ENCODE data around the gene YIPF7. TPM values are rescaled to one million over a fixed set of nuclear protein-coding genes. Genes with fewer than 3 reads are reported as not detected.

The YIPF7 gene
- not detected in 2 replicates for total RNA-seq
- long read RNA-seq = 0 reads

- no peaks in the 10 kb centered on the region for H3K9me3 Mint-ChIP-seq (ENCODE audit: unreplicated experiment)
- no peak within 1 kb of the TSS for H3K27ac Mint-ChIP-seq (ENCODE audit: unreplicated experiment)
- no peak within 1 kb of the TSS for H3K4me3 Mint-ChIP-seq (ENCODE audit: unreplicated experiment)
- H3K36me3 Mint-ChIP-seq (ENCODE audit: unreplicated experiment) = no peaks in the 10 kb centered on the region
- no peaks in the 10 kb centered on the region for H3K4me1 Mint-ChIP-seq (ENCODE audit: unreplicated experiment)
- TF ChIP-seq, protein P1, sequence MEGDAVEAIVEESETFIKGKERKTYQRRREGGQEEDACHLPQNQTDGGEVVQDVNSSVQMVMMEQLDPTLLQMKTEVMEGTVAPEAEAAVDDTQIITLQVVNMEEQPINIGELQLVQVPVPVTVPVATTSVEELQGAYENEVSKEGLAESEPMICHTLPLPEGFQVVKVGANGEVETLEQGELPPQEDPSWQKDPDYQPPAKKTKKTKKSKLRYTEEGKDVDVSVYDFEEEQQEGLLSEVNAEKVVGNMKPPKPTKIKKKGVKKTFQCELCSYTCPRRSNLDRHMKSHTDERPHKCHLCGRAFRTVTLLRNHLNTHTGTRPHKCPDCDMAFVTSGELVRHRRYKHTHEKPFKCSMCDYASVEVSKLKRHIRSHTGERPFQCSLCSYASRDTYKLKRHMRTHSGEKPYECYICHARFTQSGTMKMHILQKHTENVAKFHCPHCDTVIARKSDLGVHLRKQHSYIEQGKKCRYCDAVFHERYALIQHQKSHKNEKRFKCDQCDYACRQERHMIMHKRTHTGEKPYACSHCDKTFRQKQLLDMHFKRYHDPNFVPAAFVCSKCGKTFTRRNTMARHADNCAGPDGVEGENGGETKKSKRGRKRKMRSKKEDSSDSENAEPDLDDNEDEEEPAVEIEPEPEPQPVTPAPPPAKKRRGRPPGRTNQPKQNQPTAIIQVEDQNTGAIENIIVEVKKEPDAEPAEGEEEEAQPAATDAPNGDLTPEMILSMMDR (IDR thresholded peaks at IDR 0.05) = no peak
- DNase-seq (ENCODE audit: extremely low spot score, unreplicated experiment) = no peak
- H3K27me3 Mint-ChIP-seq (ENCODE audit: unreplicated experiment) = peaks cover 24% of the 10 kb centered on the region
Measured at GRCh38 chr4:44651425-44651824, at the start of gene YIPF7. Gene YIPF7 (minus strand): TSS chr4:44651625. CDS start chr4:44650100, 1,525 bp downstream.

- TF ChIP-seq, protein P1 (IDR thresholded peaks at IDR 0.05) = no peak
- no peak overlapping the region for H3K27ac Mint-ChIP-seq (ENCODE audit: unreplicated experiment)
- no peaks in the 10 kb centered on the region for H3K4me1 Mint-ChIP-seq (ENCODE audit: unreplicated experiment)
- H3K36me3 Mint-ChIP-seq (ENCODE audit: unreplicated experiment) = peaks cover 44% of the 10 kb centered on the region
- no peak overlapping the region for H3K4me3 Mint-ChIP-seq (ENCODE audit: unreplicated experiment)
- no peaks in the 10 kb centered on the region for H3K27me3 Mint-ChIP-seq (ENCODE audit: unreplicated experiment)
- no peaks in the 10 kb centered on the region for H3K9me3 Mint-ChIP-seq (ENCODE audit: unreplicated experiment)
- no peak for DNase-seq (ENCODE audit: extremely low spot score, unreplicated experiment)
Measured at GRCh38 chr4:44701037-44701436, 49.6 kb upstream of the YIPF7 start.

- no peak overlapping the region for H3K4me3 Mint-ChIP-seq (ENCODE audit: unreplicated experiment)
- no peaks in the 10 kb centered on the region for H3K27me3 Mint-ChIP-seq (ENCODE audit: unreplicated experiment)
- no peaks in the 10 kb centered on the region for H3K4me1 Mint-ChIP-seq (ENCODE audit: unreplicated experiment)
- H3K9me3 Mint-ChIP-seq (ENCODE audit: unreplicated experiment) = no peaks in the 10 kb centered on the region
- no peak overlapping the region for H3K27ac Mint-ChIP-seq (ENCODE audit: unreplicated experiment)
- TF ChIP-seq, protein P1 (IDR thresholded peaks at IDR 0.05) = no peak
- peaks cover 47% of the 10 kb centered on the region for H3K36me3 Mint-ChIP-seq (ENCODE audit: unreplicated experiment)
- DNase-seq (ENCODE audit: extremely low spot score, unreplicated experiment) = no peak
Measured at GRCh38 chr4:44700427-44700826, 49.0 kb upstream of the YIPF7 start.

GRCh38 chr4:44684648-44685047, 33.2 kb upstream of the YIPF7 start:
- Mint-ChIP-seq H3K9me3 (ENCODE audit: unreplicated experiment) (no peaks in the 10 kb centered on the region), H3K4me1 (ENCODE audit: unreplicated experiment) (peaks cover 12% of the 10 kb centered on the region), H3K36me3 (ENCODE audit: unreplicated experiment) (peaks cover 36% of the 10 kb centered on the region), H3K27ac (ENCODE audit: unreplicated experiment) (no peak overlapping the region), H3K4me3 (ENCODE audit: unreplicated experiment) (no peak overlapping the region), H3K27me3 (ENCODE audit: unreplicated experiment) (no peaks in the 10 kb centered on the region)
- TF ChIP-seq, protein P1 (IDR thresholded peaks at IDR 0.05) = no peak
- DNase-seq (ENCODE audit: extremely low spot score, unreplicated experiment) = no peak

DNA sequence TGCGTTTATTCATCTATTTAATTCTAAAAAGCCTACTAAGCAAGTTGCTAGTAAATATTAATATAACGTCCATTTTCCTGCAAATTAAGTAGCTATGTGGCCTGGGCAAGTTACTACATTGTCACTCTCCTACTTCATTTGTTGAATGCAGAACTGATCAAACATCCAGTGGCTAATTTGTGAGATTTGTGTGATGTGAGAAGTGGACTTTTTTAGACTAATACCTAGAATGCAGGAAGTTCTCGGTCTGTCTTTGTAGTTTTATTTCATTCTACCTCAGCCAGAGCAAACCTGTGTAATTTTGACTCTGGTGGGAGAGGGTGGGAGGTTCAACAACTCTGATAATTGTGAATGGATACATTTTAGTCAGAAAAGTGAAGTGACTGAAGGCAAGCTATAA, 27.6 kb upstream of the YIPF7 start:
- DNase-seq (ENCODE audit: extremely low spot score, unreplicated experiment) = no peak
- H3K9me3 Mint-ChIP-seq (ENCODE audit: unreplicated experiment) = no peaks in the 10 kb centered on the region
- peak overlapping the region; percentile 95 for H3K4me3 Mint-ChIP-seq (ENCODE audit: unreplicated experiment)
- peaks cover 10% of the 10 kb centered on the region for H3K27me3 Mint-ChIP-seq (ENCODE audit: unreplicated experiment)
- peaks cover 3% of the 10 kb centered on the region for H3K36me3 Mint-ChIP-seq (ENCODE audit: unreplicated experiment)
- H3K27ac Mint-ChIP-seq (ENCODE audit: unreplicated experiment) = peak overlapping the region; percentile 99
- peaks cover 31% of the 10 kb centered on the region for H3K4me1 Mint-ChIP-seq (ENCODE audit: unreplicated experiment)
- TF ChIP-seq, protein P1 (IDR thresholded peaks at IDR 0.05) = no peak
